GM12873 (cell line): Measurements from ENCODE around the gene RAB34.

ENCODE experiments used
- TF ChIP-seq, protein P1 (sequence below): IDR thresholded peaks from 2 replicates; pipeline ENCODE4 v1.5.1; 2012; ENCODE audit warnings: low read depth, mild to moderate bottlenecking, moderate library complexity, low read length, control low read depth; ENCODE audit not compliant: insufficient read depth; ENCODE audit errors: missing control alignments

The RAB34 gene

DNA sequence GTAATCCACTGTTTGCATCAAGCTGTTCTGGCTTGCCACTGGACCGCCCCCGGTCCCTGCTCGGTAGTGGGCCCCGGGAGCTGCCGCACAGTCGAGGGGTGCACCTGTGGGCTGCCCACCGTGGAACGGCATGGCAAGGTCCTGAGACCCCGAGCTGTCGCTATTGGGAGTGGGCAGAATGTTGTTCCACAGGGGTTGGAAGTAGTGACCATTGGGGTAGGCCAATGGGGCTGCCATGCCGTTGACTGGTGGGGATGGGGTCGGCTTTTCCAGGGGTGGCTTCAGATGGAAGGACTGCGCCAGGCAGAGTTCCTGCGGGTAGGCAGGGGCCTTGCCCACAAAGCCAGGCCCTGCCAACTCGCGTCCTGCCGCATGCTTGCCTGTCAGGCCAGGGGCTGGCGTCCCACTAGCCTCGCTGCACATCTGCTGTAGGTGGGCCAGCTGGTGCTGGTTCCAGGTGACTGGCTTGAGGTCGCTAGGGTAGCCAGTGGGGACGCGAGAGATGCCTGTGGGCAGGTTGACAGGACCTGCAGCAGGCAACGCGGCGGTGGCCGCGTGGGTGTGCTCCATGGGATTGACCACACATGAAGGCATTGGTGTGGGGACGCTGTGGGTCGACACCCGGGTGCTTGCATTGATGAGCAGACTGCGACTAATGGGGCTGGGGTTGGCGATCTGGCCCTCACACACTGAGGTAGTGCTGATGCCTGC is 40.9 kb upstream of the RAB34 start:
- TF ChIP-seq, protein P1, sequence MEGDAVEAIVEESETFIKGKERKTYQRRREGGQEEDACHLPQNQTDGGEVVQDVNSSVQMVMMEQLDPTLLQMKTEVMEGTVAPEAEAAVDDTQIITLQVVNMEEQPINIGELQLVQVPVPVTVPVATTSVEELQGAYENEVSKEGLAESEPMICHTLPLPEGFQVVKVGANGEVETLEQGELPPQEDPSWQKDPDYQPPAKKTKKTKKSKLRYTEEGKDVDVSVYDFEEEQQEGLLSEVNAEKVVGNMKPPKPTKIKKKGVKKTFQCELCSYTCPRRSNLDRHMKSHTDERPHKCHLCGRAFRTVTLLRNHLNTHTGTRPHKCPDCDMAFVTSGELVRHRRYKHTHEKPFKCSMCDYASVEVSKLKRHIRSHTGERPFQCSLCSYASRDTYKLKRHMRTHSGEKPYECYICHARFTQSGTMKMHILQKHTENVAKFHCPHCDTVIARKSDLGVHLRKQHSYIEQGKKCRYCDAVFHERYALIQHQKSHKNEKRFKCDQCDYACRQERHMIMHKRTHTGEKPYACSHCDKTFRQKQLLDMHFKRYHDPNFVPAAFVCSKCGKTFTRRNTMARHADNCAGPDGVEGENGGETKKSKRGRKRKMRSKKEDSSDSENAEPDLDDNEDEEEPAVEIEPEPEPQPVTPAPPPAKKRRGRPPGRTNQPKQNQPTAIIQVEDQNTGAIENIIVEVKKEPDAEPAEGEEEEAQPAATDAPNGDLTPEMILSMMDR: no peak

DNA sequence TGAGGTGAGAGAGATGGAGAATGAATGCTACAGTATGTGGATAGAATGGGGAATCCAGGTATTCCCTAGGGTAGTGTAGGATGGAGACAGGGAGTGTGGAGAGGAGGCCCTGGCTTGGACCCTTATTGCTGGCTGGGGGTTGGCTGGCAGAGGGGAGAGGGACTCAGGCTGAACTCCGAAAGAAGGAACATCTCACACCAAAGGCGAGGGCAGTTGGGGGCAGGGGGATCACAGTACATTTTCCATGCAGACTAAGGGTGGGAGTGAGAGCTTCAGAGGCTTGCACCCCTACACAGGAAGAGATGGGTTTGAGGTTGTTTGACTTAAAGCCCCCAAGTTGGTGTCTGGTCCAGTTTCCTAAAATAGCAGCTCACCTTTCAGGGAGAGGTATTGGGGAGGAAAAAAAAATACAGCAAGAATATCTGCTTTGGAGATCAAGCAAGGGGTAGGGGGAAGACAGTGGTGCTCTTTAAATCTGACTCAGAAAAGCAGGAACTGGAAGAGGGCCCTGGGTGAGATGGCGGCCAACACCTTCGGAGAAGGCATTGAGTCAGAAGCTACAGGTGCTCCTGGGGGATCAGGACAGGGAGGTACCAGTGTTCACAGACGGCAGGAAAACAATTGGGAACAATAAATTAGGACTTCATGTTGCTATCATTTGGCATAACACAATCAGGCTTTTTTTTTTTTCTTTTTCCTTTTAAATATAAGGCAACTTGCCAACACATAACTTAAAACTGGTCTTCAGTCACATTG is 38.6 kb upstream of the RAB34 start:
- TF ChIP-seq, protein P1: no peak

DNA sequence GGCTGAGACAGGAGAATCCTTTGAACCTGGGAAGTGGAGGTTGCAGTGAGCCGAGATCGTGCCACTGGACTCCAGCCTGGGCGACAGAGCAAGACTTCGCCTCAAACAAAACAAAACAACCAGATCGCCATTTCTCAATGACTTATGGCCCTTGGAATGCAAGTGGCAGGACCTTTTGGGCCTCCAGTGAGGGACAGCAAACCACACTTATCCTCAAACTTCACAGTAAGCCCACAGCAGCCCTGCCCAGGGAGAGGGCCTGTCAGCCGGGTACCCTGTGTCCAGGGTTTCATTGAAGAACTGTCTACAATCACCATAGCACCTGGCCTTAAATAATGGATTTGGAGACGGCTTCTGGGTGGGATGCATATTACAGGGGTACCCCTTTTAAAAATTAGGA is 37.8 kb upstream of the RAB34 start:
- TF ChIP-seq, protein P1: no peak

DNA sequence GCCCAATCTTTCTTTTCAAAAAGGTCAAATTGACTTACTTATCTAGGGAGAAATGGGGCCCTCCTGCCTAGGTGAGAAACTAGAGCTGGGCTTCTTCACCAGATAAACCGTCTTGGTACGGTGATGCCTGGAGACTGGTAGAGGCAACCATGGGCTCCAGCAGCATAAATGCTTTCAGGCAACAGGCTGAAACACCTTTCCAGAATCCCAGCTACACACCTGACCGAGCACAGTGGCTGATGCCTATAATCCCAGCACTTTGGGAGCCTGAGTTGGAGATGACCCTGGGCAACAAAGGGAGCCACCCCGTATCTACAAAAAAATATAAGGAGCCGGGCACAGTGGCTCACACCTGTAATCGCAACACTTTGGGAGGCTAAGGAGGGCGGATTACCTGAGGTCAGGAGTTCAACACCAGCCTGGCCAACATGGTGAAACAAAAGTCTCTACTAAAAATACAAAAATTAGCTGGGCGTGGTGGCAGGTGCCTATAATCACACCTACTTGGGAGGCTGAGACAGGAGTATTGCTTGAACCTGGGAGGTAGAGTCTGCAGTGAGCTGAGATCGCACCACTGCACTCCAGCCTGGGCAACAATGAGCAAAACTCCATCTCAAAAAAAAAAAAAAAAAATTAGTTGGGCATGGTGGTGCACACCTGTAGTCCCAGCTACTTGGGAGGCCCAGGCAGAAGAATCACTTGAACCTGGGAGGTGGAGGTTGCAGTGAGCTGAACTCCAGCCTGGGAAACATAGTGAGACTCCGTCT is 34.1 kb upstream of the RAB34 start:
- TF ChIP-seq, protein P1: no peak

DNA sequence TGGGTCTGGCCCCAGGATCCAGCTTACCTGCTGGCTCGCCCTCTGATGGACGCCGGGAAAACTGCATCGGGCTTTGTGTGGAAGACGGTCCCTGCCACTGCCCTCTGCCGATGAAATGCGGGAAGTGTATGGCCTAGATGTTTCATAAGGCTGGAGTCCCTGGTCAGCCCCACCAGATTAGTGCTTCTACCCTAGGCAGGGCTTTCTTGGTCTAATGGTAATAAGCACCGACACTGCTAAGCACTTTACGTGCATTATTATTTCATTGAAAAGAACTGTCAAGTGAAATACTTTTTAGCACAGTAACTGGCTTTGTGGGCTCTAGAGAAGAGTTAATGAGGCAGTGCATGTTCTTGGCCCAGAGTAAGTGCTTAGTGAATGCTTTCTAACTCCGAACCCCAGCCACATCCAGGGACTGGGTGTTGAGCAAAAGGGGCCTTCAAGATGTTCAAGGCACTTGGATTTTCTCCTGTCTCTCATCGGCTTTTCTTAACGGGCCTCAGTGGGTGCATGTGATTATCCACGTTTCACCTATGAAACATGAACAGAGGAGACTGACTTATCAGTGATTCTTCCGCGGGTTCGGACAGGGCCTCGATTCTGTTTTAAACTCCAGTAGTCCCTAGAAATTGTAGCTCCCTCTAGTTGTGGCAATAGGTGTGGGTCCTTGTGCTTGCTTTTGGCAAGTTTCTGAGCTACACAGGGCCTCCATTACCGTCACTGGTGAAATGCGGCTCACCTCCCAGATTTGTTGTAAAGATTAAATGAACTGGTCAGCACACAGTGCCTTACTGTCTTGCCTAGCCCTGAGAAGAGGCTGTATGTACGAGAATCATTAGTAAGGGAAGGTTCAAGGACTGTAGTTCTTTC is 32.7 kb upstream of the RAB34 start:
- TF ChIP-seq, protein P1: peak; percentile 100

DNA sequence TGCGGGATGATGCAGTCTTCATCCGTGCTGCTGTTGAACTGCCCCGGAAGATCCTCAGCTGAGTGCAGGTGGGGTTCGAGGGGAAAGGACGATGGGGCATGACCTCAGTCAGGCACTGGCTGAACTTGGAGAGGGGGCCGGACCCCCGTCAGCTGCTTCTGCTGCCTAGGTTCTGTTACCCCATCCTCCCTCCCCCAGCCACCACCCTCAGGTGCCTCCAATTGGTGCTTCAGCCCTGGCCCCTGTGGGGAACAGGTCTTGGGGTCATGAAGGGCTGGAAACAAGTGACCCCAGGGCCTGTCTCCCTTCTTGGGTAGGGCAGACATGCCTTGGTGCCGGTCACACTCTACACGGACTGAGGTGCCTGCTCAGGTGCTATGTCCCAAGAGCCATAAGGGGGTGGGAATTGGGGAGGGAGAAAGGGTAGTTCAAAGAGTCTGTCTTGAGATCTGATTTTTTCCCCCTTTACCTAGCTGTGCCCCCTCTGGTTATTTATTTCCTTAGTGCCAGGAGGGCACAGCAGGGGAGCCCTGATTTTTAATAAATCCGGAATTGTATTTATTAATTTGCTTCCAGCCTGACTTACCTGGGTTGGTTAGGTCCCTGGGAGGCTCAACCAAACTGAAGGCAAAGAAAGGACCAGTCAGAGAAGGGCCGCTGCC is 32.0 kb upstream of the RAB34 start:
- TF ChIP-seq, protein P1: no peak
